ENCODE results near the gene ANGPTL2. TPM values are rescaled to one million over a fixed set of nuclear protein-coding genes. Genes with fewer than 3 reads are reported as not detected.

The ANGPTL2 gene
- total RNA-seq, 2 donors from 2014 or later: not detected

- no peak for DNase-seq (ENCODE audit: low spot score in 2 of 2)
- Mint-ChIP-seq H3K9me3 (no peaks in the 10 kb centered on the region), H3K27ac (no peak overlapping the region), H3K36me3 (no peaks in the 10 kb centered on the region)
- no peak for ATAC-seq
Measured at GRCh38 chr9:127038531-127038930, 83.9 kb downstream of the ANGPTL2 start.

Other genes with a start within 250 kb of the ANGPTL2 start
- 10 to 100 TPM in 1 of 2 donors, 1 to 10 TPM in 1; 1.4 to 13.8 TPM for gene RALGPS1, start 207.9 kb downstream of the ANGPTL2 start, total RNA-seq
- 1 to 10 TPM; 3.5 to 5.4 TPM for gene GARNL3, start 142.1 kb upstream of the ANGPTL2 start, total RNA-seq

All from activated naive CD4-positive, alpha-beta T cell treated with anti-CD3 and anti-CD28 coated beads, Interleukin-2, amount 50 U/mL, for 72 hours (primary cell).